EL (cell line): ENCODE results near the gene RGS9.

ENCODE experiments used
- DNase-seq: peaks from one replicate; pipeline ENCODE4 v3.0.0-alpha.2; 2016

Gene RGS9

DNA sequence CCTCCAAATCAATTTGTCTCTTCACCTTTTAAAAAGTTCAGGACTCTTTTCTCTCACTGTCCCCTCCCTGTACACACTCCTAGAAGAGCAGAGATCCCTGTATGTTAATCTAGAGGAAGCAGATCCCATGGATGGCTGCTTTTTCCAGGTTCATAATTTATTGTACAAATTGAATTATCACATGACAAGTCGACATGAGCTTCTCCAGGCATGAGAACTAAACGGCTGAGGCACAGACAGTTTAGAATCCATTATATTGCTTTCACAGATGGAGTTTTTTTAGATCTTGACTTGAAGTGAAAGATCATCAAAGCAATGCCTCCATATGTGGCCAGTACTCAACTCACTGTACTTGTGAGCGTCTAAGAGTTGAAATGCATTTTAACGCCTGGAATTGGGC is 47.9 kb downstream of the RGS9 start:
- DNase-seq, result no peak

DNA sequence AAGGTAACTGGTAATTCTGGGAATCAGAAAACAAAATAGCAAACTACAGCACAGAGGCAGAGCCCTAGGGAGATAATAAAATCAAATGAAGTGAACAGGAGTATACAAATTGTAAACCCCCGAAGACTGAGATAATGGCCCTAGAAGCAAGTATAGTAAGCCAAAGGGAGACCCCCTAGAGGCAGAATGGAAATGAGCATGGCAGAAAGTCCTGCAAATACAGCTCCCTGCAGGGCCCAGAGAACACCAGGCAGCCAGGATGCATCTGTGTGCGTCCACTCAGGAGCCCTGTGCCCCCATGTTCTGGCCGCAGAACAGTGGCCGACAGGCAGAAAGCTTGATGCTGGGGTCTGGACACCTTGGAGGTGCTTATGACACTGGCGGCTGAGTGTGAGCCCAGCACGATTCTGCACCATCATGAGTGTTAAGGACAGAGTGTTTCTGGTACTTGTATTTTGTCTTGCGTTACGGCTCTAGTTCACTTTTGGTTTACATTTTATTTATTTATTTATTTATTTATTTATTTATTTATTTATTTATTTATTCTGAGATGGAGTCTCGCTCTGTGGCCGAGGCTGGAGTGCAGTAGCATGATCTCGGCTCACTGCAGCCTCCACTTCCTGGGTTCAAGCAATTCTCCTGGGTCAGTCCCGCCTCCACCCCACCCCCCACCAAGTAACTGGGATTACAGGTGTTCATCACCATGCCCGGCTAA is 48.7 kb downstream of the RGS9 start:
- DNase-seq, result no peak

DNA sequence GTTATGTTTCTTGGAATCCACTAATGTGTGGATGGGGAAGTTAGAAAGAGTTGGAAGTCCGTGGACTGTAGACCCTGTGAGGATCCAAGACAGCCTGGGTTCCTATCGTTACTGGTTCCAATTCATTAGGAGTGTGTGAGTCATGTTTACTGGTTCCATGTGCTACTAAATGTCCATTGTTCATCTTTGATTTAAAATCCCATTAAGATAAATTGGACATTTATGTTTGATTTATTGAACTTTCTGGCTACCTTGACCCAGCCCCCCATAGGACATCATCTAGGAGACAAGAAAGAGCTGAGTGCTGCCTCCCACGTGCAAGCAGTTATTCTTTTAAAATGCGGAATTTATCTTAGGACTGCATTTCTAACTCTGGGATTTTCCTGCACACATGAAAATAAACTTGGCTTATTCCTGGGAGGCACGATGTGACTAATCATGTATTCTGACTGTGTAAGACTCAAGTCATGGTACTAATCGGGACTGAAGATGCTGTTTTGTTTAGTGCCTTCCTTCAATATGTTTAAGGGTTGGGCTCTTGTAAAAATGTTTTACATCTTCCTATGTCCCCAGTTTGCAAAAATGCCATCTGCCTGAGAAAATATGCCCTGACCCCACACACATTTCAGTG is 53.4 kb downstream of the RGS9 start:
- peak; percentile 68 for DNase-seq

DNA sequence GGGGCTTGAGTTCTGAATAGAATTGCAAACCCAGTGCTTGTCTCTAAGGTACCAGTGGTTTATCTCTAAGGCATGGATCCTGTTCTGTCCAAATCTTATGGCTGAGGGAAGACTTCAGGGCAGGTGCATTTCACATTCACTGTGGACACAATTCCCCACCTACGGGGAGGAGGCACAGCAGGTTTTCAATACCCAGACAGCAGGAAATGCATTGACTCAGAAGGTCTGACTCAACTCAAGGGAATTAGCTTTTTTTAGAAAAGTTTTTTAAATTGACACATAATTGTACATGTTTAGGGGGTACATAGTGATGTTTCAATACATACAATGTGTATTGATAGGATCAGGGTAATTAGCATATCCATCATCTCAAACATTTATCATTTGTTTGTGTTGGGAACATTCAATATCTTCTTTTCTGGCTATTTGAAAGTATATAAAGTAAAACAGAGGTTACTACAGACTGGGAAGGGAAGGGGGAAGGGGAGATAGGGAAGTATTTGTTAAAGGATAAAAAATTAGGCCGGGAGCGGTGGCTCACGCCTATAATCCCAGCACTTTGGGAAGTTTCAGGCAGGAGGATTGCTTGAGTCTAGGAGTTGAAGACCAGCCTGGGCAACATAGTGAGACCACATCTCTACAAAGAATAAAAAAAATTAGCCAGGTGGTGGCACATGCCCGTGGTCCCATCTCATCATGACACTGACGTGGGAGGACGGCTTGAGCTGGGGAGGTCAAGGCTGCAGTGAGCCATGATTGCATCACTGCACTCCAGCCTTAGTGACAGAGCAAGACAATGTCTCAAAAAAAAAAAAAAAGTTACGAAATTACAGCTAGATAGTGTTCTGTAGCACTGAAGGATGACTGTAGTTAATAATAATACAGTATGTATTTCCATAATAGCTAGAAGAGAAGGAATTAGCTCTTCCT is 54.9 kb downstream of the RGS9 start:
- peak; percentile 76 for DNase-seq

DNA sequence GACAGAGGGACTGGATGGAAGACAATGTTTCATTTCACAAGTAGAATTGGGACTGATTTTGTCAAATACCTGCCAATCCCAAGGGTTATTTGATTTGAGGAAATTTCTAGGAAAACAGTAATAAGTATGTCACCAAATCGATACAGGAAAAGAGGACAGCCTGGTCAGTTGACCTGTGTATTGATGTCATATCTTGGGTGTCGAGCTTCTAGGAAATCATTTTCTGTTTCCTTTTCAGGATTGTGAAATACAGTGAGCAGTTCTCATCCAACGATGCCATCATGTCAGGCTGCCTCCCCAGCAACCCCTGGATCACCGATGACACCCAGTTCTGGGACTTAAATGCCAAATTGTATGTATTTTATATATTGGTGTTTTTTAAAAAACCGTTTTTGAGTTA is 56.1 kb downstream of the RGS9 start:
- DNase-seq, result peak; percentile 18

DNA sequence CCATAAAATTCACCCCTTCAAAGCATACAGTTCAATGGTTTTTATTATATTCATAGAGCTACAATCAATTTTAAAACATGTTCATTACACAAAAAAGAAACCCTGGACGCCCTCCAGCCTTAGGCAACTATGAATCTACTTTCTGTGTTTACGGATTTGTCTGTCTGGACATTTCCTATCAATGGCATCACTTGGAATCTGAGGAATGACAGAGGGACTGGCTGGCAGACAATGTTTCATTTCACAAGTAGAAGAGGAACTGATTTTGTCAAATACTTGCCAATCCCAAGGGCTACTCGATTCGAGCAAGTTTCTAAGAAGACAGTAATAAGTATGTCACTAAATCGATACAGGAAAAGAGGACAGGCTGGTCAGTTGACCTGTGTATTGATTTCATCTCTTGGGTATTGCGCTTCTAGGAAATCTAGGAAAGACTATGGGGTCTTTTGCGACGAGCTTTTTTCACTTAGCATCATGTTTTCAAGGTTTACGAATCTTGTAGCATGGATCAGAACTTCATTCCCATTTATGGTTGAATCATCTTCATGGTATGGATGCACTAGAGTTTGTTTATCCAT is 56.6 kb downstream of the RGS9 start:
- peak; percentile 47 for DNase-seq

DNA sequence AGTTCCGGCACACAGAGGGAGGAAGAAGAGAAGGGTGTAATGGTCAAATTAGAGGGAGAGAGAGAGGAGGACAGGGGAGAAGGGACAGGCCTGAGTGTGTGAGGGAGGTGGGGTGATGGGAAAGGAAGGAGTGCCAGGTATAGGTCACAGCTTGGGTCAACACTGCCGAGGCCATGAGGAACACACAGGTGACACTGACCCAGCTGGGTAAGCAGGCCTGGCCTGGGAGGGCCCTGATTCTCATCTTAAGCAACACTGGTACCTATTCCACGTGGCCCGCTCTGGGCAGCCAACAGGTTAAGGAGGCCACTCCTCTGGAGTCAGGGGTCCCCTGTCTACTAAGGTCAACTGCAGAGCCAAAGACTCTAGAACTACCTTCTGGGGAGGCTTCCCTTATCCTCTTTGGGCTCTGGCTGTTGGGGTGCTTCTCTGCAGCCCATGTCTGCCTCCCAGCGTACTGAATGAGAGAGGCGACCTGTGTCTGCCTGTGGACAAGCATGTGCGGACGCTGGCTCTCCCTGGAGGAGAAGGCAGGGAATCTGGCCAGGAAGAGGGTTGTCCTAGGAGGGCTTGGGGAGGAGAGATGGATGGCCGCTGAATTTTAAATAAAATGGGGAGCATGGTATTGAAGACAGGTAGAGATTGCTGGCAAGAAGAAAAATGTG is 57.6 kb downstream of the RGS9 start:
- DNase-seq, result no peak

DNA sequence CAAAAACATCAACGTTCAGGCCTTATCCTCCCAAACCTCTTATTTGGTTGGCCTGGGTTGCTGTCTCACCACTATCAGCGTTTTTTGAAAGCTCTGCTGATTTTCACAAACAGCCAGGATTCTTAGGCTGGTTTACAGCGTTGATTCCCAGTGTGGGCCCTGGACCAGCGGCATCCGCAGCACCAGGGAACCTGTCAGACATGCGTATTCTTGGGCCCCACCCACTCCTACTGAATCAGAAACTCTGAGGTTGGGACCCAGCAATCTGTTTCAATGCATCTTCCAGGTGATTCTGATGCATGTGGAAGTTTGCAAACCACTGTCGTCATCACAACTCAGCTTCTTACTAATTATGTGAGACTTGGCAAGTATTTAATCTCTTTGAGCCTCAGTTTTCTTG is 58.5 kb downstream of the RGS9 start:
- no peak for DNase-seq

DNA sequence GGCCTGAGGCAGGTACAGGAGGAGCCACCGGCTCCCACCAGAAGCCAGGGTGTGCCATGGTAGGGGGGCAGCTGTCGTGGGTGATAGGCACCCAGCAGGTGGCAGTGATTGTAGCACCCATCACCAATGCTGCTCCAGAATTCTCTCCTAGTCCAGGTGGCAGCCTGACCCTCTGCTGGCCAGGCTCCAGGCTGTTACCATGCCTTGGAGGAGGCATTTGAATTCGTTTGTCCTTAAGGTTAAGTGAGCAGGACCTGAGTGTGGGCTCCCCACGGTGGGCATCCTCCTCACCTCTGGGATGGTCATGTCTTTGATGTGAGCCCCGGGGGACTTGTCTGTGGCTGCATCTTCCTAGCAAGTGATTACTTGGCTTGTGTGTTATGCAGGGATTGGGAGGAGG is 59.4 kb downstream of the RGS9 start:
- DNase-seq, result no peak

DNA sequence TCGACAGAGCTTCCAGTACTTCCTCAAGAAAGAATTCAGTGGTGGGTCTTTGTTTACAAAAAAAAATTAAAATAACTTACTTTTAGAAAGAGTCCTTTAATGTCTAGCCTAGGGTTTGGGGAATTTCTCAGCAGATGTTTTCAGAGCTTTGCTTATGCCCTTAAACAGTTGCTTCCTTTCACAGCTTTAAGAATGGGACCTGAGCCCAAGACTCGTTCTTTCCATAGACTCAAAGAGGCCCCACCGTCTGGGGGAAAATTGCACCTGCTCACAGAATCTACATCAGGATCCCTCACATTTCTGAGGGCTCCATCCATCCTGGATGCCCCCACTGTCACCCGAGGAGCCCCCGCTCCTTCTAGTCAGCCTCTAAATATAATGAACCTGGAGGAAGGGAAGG is 60.0 kb downstream of the RGS9 start:
- DNase-seq, result no peak

DNA sequence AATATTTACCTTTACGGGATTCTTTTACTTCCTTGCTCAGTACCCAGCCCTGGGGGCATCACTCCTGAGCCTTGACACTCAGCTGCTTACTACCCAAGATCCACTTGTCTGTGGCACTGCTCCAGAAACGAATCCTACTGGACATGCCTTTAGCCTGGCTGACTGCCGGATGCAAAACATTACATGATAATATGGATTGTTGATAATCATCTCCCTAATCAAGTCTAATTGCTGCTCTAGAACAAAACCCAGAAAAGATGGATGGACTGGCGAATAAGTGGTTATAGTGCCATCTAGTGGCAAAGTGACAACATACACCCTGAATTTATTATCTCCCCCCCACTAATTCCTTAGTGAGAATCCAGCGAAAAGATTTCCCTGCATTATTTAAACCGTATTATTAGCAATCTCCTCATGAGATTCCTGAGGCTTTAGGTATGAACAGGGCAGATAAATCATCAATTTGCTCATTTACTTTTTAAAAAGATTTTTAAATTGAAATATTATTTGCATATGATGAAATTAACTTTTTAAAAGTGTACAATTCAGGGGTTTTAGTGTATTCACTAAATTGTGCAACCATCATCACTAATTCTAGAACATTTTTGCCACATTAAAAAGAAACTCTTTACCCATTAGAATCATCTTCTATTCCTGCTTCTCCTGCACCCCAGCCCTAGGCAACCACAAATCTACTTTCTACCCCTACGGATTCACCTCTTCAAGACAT is 61.6 kb downstream of the RGS9 start:
- peak; percentile 62 for DNase-seq

DNA sequence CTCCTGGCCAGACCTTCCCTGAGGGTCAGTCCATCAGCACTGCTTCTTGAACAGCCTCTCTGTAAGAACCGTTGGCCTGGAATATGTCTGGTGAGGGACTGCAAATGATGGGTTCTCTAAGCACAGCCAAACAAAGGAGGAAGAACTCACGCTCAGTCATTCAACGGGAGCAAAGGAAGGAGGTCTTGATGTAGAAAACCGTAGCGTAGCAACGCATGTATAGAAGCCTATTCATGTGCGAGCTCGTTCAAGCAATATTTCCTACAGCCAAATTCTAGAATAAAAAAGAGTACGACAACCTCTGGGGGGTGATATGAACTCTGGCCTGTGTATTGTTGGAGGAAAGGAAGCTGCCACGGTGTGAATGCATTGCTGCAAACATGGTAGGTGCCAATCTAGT is 64.2 kb downstream of the RGS9 start:
- DNase-seq, result no peak

DNA sequence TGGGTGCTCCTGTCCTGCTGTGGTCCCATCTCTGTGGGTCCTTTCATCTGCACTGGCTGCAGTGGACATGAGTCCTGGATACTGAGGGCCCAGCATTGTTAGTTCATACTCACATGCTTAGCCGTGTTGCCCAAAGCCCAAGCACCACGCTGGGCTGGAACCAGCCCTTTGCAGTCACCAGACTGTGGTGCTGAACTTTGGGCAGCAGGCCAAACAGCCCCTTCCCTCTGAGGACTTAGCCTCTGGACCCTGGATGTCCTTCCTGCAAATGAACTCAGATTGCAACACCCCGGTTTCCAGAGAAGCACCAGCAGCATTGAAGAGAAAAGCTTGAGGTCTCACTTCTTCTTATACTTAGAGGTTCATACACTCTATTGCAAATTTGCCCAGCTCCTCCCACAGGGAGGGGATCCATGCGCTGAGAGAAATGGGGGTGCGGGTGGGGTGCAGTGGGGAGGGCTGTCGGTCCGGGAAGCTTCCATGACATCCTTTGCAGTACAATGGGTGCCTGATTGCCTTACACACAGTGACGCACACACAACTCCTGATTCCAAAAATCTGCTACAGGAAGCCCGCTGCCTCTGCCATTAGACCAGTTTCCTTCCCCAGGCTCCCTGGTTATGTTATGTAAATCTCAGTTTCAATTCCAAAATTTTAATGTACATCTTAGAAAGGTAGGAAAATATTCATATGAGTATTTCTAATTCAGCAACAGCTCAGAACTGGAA is 65.8 kb downstream of the RGS9 start:
- no peak for DNase-seq

DNA sequence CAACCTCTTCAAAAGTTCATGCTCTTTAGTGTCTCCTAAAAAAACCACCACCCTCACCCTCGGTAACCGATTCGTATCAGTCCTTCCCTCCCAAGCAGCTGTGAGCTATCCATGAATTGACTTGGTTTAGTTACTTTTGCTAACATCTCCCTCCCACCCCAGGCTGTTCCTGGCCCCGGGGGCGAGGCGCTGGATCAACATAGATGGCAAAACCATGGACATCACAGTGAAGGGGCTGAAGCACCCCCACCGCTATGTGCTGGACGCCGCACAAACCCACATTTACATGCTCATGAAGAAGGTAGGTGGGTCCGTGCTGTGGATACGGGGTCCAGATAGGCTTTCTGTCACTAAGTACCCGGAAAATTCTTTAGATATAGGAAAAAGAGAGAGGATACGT is 66.8 kb downstream of the RGS9 start:
- DNase-seq, result no peak

DNA sequence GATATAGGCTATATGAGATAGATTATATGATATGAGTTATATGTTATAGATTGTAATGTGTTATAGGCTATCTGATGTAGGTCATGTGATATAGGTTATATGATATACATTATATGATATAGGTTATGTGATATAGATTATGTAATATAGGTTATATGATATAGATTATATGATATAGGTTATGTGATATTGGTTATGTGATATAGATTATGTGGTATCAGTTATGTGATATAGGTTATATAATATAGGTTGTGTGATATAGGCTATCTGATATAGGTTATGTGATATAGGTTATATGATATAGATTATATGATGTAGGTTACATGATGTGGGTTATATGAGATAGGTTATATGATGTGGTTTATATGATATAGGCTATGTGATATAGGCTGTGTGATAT is 68.5 kb downstream of the RGS9 start:
- no peak for DNase-seq

DNA sequence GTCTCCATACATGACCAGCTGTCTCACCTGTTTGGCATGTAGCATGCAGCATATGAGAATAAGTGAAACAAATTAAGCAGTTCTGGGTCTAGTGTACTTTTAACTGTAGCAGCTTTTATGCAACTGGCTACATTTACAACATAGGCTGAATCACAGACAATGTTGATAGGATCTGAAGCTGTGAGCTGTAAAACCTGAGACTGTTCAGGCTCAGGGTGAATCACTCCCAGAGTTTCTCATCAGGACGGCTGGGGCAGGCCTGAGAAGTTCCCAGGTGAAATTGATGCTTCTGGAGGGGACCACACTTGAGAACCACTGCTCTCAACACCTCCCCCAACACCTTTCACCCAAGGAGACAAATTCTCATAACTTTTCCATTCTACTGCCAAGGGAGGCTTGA is 70.3 kb downstream of the RGS9 start:
- DNase-seq, result peak; percentile 28

DNA sequence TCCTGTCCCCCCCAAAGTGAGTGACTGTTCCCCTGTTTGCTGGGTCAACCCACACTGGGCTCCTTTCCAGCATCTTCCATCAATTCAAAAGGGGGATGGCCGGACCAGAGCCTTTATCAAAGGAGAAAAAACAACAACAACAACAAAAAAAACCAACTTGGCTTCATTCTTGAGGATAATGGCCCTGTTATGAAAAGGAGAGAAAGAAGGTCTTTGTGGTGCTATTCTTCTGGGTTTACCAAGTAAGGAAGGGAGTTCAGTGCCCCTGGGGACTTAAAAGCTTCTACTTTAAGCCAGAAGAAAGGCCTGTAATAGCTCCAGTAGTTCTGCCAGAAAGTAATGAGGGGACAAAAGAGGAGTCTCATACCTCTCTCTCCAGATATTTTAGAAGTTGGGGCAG is 71.5 kb downstream of the RGS9 start:
- DNase-seq, result no peak

DNA sequence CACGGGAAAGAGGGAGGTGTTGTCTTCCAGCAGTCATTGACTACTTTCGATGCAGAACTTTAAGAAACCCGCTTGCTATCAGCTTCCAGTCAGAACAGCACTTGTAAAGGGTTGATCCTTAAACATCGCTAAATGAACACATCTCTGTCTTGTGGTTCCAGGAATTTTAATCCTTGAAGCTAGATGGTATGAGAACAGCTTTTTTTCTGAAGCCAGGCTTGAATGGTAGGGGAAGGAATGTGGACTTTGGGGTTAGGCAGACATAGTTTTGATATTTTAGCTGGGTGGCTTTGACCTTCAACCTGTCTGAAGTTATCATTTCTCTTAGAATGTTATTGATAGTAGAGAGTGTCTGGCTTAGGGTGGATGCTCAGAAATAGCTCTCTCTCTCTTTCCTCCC is 81.1 kb downstream of the RGS9 start:
- DNase-seq, result no peak

DNA sequence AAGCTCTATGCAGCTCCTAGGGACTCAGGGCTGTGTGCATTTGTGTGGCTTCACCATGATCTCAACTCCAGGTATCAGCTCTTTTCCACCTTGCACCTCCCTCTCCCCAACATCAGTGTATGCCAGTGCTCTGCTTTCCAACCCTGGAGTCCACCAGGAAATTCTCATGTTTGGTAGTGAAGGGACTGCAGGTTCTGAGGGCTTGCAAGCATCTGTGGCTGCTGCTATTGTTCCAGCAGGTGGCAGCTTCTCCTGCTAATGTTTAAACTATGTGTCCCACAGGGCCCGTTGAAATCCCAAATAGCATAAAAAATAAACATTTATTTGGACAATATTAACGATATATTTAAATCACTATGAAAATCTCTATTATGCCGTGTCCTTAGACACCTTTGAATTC is 82.0 kb downstream of the RGS9 start:
- no peak for DNase-seq

DNA sequence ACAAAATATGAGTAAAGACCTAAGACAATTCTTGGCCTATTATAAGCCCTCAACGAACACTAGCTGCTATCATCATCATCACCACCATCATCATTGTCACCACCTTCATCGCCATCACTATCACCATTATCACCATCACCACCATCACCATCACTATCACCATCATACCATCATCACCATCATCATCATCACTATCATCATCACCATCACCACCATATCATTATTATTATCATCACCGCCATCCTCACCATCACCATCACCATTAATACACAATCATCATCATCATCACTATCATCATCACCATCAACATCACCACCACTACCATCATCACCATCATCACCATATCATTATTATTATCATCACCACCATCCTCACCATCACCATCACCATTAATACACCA is 82.5 kb downstream of the RGS9 start:
- no peak for DNase-seq

DNA sequence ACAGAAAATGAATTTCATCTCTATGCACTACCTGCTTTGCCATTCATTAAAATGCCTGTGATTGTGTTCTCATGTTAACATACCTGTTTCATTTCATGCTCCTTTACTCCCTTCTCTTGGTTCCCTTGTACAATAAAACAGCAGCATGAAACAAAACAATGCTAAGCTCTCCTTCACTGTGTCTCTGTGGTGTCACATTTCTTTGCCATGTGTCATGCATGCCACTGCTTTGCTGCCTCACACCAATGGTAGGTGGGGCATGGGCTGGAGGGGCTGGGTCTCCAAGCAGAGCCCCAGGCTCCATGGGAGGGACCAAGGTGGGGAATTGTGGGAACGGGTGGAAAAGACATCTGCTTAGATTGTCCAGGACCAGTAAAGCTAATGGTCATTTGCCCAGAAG is 83.6 kb downstream of the RGS9 start:
- DNase-seq, result peak; percentile 67
